Measurements from ENCODE around the gene CLK2.

The CLK2 gene

GRCh38 chr1:155308493-155309422 lies 35.5 kb upstream of the CLK2 start, which contains the start of gene FDPS:
Gene FDPS (plus strand): TSS chr1:155308866. CDS start chr1:155309790, 924 bp downstream.
- no peaks in the 10 kb centered on the region for H3K36me3 ChIP-seq (ENCODE audit: control insufficient read depth, insufficient read depth, low read length)
- H3K4me3 ChIP-seq (ENCODE audit: low read length): peak within 1 kb of the TSS; percentile 96
- H3K4me1 ChIP-seq (ENCODE audit: control insufficient read depth, insufficient read depth, low read length): peaks cover 28% of the 10 kb centered on the region
- no peaks in the 10 kb centered on the region for H3K27me3 ChIP-seq (ENCODE audit: control insufficient read depth, insufficient read depth, low read length)
- peak within 1 kb of the TSS; percentile 91 for H3K9ac ChIP-seq (ENCODE audit: low read length)
- no peaks in the 10 kb centered on the region for H3K9me3 ChIP-seq (ENCODE audit: control insufficient read depth, low read length)

- H3K9me3 ChIP-seq (ENCODE audit: control insufficient read depth, low read length): no peaks in the 10 kb centered on the region
- H3K27me3 ChIP-seq (ENCODE audit: control insufficient read depth, insufficient read depth, low read length): no peaks in the 10 kb centered on the region
- H3K4me3 ChIP-seq (ENCODE audit: low read length): no peak overlapping the region
Measured at GRCh38 chr1:155307247-155307740, 34.0 kb upstream of the CLK2 start.

GRCh38 chr1:155305881-155306391 lies 32.6 kb upstream of the CLK2 start:
- Histone ChIP-seq H3K27me3 (ENCODE audit: control insufficient read depth, insufficient read depth, low read length) (no peaks in the 10 kb centered on the region), H3K36me3 (ENCODE audit: control insufficient read depth, insufficient read depth, low read length) (no peaks in the 10 kb centered on the region), H3K9ac (ENCODE audit: low read length) (no peak overlapping the region), H3K4me3 (ENCODE audit: low read length) (no peak overlapping the region), H3K9me3 (ENCODE audit: control insufficient read depth, low read length) (no peaks in the 10 kb centered on the region), H3K4me1 (ENCODE audit: control insufficient read depth, insufficient read depth, low read length) (peaks cover 24% of the 10 kb centered on the region)

More at GRCh38 chr1:155307247-155307740, 34.0 kb upstream of the CLK2 start:
- H3K9ac ChIP-seq (ENCODE audit: low read length): no peak overlapping the region
- H3K4me1 ChIP-seq (ENCODE audit: control insufficient read depth, insufficient read depth, low read length): peaks cover 28% of the 10 kb centered on the region
- H3K36me3 ChIP-seq (ENCODE audit: control insufficient read depth, insufficient read depth, low read length): no peaks in the 10 kb centered on the region

GRCh38 chr1:155304558-155305063 lies 31.3 kb upstream of the CLK2 start:
- Histone ChIP-seq H3K9ac (ENCODE audit: low read length) (no peak overlapping the region), H3K4me1 (ENCODE audit: control insufficient read depth, insufficient read depth, low read length) (peaks cover 12% of the 10 kb centered on the region), H3K36me3 (ENCODE audit: control insufficient read depth, insufficient read depth, low read length) (no peaks in the 10 kb centered on the region), H3K4me3 (ENCODE audit: low read length) (no peak overlapping the region), H3K9me3 (ENCODE audit: control insufficient read depth, low read length) (no peaks in the 10 kb centered on the region), H3K27me3 (ENCODE audit: control insufficient read depth, insufficient read depth, low read length) (no peaks in the 10 kb centered on the region)

- H3K4me1 ChIP-seq (ENCODE audit: control insufficient read depth, insufficient read depth, low read length): no peaks in the 10 kb centered on the region
- no peaks in the 10 kb centered on the region for H3K36me3 ChIP-seq (ENCODE audit: control insufficient read depth, insufficient read depth, low read length)
- peaks cover 10% of the 10 kb centered on the region for H3K27me3 ChIP-seq (ENCODE audit: control insufficient read depth, insufficient read depth, low read length)
- no peak within 1 kb of the TSS for H3K4me3 ChIP-seq (ENCODE audit: low read length)
- H3K9ac ChIP-seq (ENCODE audit: low read length): no peak within 1 kb of the TSS
- no peaks in the 10 kb centered on the region for H3K9me3 ChIP-seq (ENCODE audit: control insufficient read depth, low read length)
Measured at GRCh38 chr1:155301342-155301841, 28.1 kb upstream of the CLK2 start, which contains the start of gene PKLR. Gene PKLR (minus strand): TSS chr1:155301438. CDS start chr1:155301395, 43 bp downstream.

- H3K27me3 ChIP-seq (ENCODE audit: control insufficient read depth, insufficient read depth, low read length): peaks cover 17% of the 10 kb centered on the region
- no peak overlapping the region for H3K9ac ChIP-seq (ENCODE audit: low read length)
- H3K36me3 ChIP-seq (ENCODE audit: control insufficient read depth, insufficient read depth, low read length): no peaks in the 10 kb centered on the region
- no peak overlapping the region for H3K4me3 ChIP-seq (ENCODE audit: low read length)
- H3K4me1 ChIP-seq (ENCODE audit: control insufficient read depth, insufficient read depth, low read length): no peaks in the 10 kb centered on the region
- no peaks in the 10 kb centered on the region for H3K9me3 ChIP-seq (ENCODE audit: control insufficient read depth, low read length)
Measured at GRCh38 chr1:155300553-155301329, 27.4 kb upstream of the CLK2 start.

- Histone ChIP-seq H3K4me1 (ENCODE audit: control insufficient read depth, insufficient read depth, low read length) (no peaks in the 10 kb centered on the region), H3K36me3 (ENCODE audit: control insufficient read depth, insufficient read depth, low read length) (no peaks in the 10 kb centered on the region), H3K4me3 (ENCODE audit: low read length) (no peak overlapping the region), H3K9me3 (ENCODE audit: control insufficient read depth, low read length) (no peaks in the 10 kb centered on the region), H3K9ac (ENCODE audit: low read length) (no peak overlapping the region), H3K27me3 (ENCODE audit: control insufficient read depth, insufficient read depth, low read length) (peaks cover 24% of the 10 kb centered on the region)
Measured at GRCh38 chr1:155300024-155300423, 26.7 kb upstream of the CLK2 start.

GRCh38 chr1:155297384-155297783 lies 24.1 kb upstream of the CLK2 start:
- Histone ChIP-seq H3K36me3 (ENCODE audit: control insufficient read depth, insufficient read depth, low read length) (no peaks in the 10 kb centered on the region), H3K9ac (ENCODE audit: low read length) (no peak overlapping the region), H3K27me3 (ENCODE audit: control insufficient read depth, insufficient read depth, low read length) (peaks cover 36% of the 10 kb centered on the region), H3K4me1 (ENCODE audit: control insufficient read depth, insufficient read depth, low read length) (no peaks in the 10 kb centered on the region), H3K4me3 (ENCODE audit: low read length) (no peak overlapping the region), H3K9me3 (ENCODE audit: control insufficient read depth, low read length) (no peaks in the 10 kb centered on the region)

GRCh38 chr1:155296661-155297060 lies 23.4 kb upstream of the CLK2 start:
- no peaks in the 10 kb centered on the region for H3K36me3 ChIP-seq (ENCODE audit: control insufficient read depth, insufficient read depth, low read length)
- H3K4me1 ChIP-seq (ENCODE audit: control insufficient read depth, insufficient read depth, low read length): no peaks in the 10 kb centered on the region
- H3K9me3 ChIP-seq (ENCODE audit: control insufficient read depth, low read length): no peaks in the 10 kb centered on the region
- H3K4me3 ChIP-seq (ENCODE audit: low read length): no peak overlapping the region
- no peak overlapping the region for H3K9ac ChIP-seq (ENCODE audit: low read length)
- H3K27me3 ChIP-seq (ENCODE audit: control insufficient read depth, insufficient read depth, low read length): peaks cover 36% of the 10 kb centered on the region

GRCh38 chr1:155295942-155296267 lies 22.6 kb upstream of the CLK2 start:
- Histone ChIP-seq H3K9me3 (ENCODE audit: control insufficient read depth, low read length) (no peaks in the 10 kb centered on the region), H3K4me3 (ENCODE audit: low read length) (no peak overlapping the region), H3K9ac (ENCODE audit: low read length) (no peak overlapping the region), H3K36me3 (ENCODE audit: control insufficient read depth, insufficient read depth, low read length) (no peaks in the 10 kb centered on the region), H3K27me3 (ENCODE audit: control insufficient read depth, insufficient read depth, low read length) (peaks cover 36% of the 10 kb centered on the region), H3K4me1 (ENCODE audit: control insufficient read depth, insufficient read depth, low read length) (no peaks in the 10 kb centered on the region)

GRCh38 chr1:155295183-155295941 lies 22.1 kb upstream of the CLK2 start:
- H3K9me3 ChIP-seq (ENCODE audit: control insufficient read depth, low read length): no peaks in the 10 kb centered on the region
- H3K4me1 ChIP-seq (ENCODE audit: control insufficient read depth, insufficient read depth, low read length): no peaks in the 10 kb centered on the region
- H3K27me3 ChIP-seq (ENCODE audit: control insufficient read depth, insufficient read depth, low read length): peaks cover 36% of the 10 kb centered on the region
- H3K36me3 ChIP-seq (ENCODE audit: control insufficient read depth, insufficient read depth, low read length): no peaks in the 10 kb centered on the region
- H3K4me3 ChIP-seq (ENCODE audit: low read length): no peak overlapping the region
- no peak overlapping the region for H3K9ac ChIP-seq (ENCODE audit: low read length)

All from mucosa of stomach (tissue), 1 donor.